NCI-H446 (cell line): Measurements from ENCODE around the gene TBX3.

Experiments used
- DNase-seq, 2 experiments: peaks; one replicate each; lab custom pipeline; 2025; lab: John Stamatoyannopoulos, UW

Gene TBX3

GRCh38 chr12:114696443-114697242, 12.7 kb upstream of the TBX3 start:
- no peak for DNase-seq

GRCh38 chr12:114695305-114695592, 11.3 kb upstream of the TBX3 start:
- DNase-seq: no peak

- DNase-seq: no peak
Measured at GRCh38 chr12:114694436-114695304, 10.7 kb upstream of the TBX3 start.

- no peak for DNase-seq
Measured at GRCh38 chr12:114693532-114693931, 9.6 kb upstream of the TBX3 start.

- no peak for DNase-seq
Measured at GRCh38 chr12:114693059-114693531, 9.1 kb upstream of the TBX3 start.

GRCh38 chr12:114692186-114693058, 8.4 kb upstream of the TBX3 start:
- DNase-seq: no peak

- no peak for DNase-seq
Measured at GRCh38 chr12:114691763-114692185, 7.8 kb upstream of the TBX3 start.

- no peak for DNase-seq
Measured at GRCh38 chr12:114691196-114691595, 7.2 kb upstream of the TBX3 start.

- DNase-seq: no peak
Measured at GRCh38 chr12:114690267-114691135, 6.5 kb upstream of the TBX3 start.

GRCh38 chr12:114689075-114689994, 5.4 kb upstream of the TBX3 start:
- DNase-seq: no peak

- no peak for DNase-seq
Measured at GRCh38 chr12:114688256-114688845, 4.4 kb upstream of the TBX3 start.

GRCh38 chr12:114687802-114688201, 3.8 kb upstream of the TBX3 start:
- DNase-seq: no peak

GRCh38 chr12:114686773-114687500, 3.0 kb upstream of the TBX3 start:
- DNase-seq: no peak

GRCh38 chr12:114686426-114686772, 2.4 kb upstream of the TBX3 start:
- DNase-seq: no peak

GRCh38 chr12:114685869-114686268, 1.9 kb upstream of the TBX3 start:
- DNase-seq: no peak

- DNase-seq: no peak
Measured at GRCh38 chr12:114685320-114685781, 1.4 kb upstream of the TBX3 start.

- DNase-seq: no peak
Measured at GRCh38 chr12:114684870-114685273, 897 bp upstream of the TBX3 start.

- DNase-seq: no peak
Measured at GRCh38 chr12:114683709-114684097, 272 bp downstream of the TBX3 start.
